ENCODE measurements around the gene RWDD3. TPM values are rescaled to one million over a fixed set of nuclear protein-coding genes. Genes with fewer than 3 reads are reported as not detected.

RWDD3 gene
- polyA plus RNA-seq, 10 donors = 28.4 to 40.9 (median 31.9) TPM

DNA sequence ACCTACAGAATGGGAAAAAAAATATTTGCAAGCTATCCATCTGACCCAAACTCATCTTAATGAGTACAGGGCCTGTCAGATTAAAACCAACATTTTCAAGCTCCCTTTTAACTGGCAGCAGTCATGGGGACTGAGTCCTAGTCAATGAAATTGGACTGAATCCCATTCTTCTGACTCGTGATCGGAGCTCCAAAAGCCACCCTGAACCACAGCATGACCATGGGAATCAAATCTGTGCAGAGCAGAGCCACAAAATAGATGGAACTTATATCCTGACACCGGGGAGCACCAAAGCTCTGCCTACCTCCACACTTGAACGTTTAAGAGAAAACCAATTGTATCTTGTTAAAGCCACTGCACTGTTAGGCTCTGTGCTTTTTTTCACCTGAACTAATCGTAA is 5.0 kb upstream of the RWDD3 start:
- no peak for DNase-seq

DNA sequence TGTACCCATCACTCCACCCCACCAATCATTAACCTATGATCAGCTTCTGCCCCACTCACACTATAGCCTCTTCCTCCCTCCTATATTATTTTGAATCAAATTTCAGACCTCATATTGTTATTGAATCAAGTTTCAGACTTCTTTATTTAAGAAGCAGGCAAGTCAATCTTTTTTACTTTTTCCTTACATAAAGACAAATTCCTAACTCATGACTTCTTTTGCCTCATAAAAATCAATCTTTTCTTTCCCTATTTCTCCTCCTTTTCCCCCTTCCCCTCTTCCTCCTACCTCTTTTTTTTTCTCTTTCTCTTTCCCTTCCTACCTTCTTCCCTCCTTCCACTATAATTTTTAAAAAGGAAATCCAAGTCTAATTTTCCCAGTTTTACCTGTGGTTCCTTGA is 4.3 kb upstream of the RWDD3 start:
- DNase-seq = no peak

DNA sequence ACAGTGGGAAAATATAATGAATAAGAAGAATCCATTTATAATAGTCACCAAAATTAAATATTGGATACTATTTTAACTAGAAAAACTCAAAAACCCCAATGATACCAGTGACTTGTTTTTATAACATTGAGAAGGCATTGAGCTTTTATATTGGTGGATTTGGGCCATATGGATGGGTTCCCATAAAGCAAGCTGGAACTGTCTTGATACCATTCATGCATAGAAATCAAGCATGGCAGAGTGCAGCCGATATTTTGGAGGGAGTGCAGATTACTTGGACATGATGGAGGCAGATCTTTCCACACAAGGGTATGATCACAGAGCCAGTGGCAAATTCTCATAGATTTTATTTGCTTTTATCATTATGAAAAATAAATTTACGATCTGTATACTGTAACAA is 3.8 kb upstream of the RWDD3 start:
- DNase-seq = no peak

DNA sequence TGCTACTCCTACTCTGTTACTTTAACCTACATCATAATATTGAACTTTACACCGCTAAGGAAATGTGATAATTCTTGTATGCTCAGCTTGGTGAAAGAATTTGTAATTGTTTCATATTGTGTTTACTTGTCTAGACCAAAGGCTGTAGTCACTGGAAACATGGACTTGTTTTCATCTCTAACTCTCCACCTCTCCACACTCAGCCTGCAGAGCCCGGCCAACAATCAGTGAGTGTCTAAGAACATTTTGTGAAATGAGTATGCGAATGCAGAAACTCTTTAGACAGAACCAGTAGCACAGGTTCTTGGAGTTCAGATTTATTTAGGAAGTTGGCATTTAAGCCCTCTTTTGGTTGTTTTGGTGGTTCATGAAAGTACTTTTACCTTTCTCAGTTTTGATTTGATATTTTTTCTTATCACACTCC is 3.2 kb upstream of the RWDD3 start:
- no peak for DNase-seq

DNA sequence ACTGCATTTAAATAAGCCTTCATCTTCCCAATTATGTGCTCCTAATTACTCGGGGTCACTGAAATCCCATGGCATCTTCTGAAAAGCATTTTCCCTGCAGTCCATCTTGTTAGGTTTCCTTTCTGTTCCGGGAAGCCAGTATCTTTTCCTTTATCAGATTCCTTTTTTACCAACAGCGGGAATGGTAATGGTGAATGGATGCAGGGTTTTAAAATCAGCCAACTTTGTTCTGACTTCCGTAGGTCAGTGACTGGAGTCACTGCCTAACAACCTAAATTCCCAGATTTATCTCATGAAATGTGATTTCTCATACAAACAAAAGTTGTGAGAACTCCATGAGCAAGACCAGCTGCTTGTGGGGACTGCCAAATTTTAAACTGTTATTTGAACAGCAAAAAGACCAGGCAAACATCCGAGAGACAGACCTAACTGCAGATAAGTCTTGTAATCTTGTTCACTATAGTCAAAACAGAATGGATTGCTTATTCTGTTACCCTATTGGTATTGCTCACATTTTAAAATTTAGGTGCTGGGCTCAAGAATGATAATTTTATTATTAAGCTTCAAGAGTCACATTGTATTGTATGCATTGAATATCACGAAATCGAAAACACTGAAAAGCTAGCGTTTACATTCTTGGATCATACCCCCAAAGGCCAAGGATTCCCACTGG is 1.2 kb upstream of the RWDD3 start:
- DNase-seq = peak; percentile 20 to 70 (median 26)

DNA sequence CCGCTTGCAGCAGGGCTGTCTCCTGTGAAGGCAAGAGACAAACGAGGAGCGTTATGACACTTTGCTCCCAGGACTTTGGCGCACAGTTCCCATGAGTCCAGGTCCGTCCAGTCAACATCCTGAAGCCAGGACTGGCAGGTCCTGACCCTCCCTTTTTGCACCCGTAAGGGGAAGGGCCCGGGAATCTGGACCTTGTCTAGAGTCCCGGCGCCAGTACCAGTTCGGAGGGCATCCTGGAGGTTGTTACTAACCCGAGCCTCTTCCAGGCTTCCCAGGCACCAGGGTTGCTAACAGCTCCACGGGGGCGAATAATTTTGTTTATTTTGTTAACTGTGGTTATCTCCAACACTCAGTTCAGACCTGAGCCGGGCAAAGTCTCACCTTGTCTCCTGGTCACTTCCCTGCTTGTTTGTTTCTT is 682 bp upstream of the RWDD3 start:
- peak; percentile 11 to 67 (median 22) for DNase-seq

DNA sequence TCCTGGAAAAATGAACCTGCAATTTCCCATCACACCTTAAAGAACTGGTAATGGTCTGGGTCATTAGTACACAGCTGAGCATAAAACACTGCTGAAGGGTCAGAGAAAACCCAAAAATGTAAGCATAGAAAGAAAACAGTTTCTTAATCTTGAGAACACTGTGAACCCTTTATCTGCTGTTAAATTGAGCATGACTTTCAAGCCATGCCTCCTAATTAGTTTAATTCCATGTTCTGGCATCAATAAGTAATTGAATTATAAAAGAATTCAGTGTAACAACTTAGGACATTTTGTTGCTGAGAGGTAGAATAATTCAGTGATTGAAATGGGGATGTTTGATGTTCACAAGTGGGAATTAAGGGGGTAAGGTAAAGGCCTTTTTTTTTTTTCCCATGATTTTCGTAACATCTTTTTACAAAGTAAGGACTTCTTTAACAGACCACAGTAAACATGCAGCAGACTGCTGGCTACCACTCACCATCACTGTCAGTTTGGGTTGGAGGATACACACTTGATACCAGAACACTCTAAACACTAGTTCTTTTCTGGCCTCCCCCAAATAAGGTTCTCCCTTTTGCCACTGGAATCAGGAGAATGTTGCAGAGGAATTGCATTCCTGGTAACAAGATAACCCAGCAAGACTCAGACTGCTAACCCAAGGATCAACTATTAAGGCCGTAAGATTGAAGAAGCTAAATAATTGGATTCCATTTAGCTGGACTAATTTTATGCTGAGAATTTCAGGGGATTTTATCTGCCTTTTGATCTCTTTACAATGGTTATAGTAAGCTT is 3.0 kb downstream of the RWDD3 start:
- DNase-seq = no peak

DNA sequence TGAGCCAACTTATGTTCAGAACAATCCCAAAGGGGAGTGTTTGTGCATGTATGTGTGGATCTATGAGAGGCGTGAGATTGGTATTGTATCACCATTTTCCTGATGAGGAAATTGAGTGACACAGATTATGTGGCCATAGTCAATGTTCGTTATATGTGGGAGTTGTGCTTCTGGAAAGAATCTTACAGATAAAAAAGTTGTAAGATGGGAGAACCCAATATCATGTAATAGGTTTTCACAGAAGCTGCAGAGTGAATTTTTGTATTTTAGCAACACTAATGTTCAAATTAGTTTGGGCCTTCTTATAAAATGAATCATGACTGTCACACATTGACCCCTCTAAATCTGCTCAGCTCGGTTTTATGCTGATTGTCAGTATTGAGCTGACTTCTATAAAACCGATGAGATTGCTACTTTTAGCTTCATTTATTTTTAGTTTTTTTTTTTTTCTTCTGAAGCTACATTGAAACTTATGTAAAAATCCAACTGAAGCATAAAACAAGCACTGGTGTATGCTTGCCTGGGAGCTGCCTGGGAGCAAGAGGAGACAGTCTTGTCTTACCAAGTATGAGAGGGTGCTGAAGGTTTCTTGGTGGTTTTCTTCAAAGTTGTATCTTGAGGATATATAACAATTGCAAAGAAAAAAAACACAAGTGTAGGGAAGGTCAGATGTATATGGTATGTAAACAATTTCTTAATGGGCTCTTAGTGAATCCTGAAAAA is 4.1 kb downstream of the RWDD3 start:
- DNase-seq = no peak

DNA sequence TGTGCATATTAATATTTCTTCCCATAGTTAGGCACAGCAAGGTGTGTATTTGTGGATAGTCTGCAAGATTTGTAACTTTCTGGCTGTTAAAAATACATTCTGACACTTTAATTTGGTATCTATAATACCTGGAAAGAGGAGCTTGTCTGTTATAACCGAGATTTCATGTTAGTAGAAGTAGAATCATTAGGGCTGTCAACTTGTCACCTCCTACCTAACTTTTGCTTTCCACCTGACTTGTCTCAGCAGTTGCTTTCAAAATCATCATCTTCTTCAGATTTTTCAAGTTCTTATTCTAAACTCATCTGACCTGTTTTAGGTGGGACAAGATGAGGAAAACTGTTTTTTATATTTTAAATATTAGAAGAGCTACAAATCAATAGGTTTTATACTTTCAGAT is 11.0 kb downstream of the RWDD3 start:
- no peak for DNase-seq

DNA sequence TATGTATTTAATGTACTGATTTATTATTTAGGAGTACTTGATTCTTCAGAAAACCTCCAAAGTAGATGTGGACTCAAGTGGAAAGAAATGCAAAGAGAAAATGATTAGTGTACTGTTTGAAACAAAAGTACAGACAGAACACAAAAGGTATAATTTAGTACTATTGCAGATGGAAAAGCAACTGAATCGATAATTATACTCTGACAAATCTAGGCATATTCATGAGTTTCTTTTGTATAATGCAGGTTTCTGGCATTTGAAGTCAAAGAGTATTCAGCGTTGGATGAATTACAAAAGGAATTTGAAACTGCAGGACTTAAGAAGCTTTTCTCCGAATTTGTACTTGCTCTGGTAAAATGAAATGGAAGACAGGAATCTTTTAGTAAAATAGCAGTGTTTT is 12.5 kb downstream of the RWDD3 start:
- no peak for DNase-seq

DNA sequence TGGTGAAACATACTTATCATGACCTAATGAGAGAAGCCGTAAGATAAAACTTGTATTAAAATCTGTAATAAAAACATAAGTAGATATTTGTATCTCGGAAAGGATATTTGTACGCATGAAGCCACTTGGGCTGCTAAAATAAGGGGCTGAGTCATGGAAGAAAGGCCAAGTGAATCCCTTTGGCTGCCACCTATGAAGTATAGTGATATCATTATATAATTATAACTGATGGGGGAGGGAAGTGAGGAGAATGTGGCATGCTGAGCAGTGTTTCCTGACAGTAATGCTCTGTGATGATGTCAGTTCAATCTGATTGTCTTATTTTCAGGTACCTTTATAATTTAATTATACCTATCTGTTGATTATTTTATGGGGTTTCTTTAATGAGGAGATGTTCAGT is 13.6 kb downstream of the RWDD3 start:
- peak in 1 of 3 donors; percentile 11 for DNase-seq

DNA sequence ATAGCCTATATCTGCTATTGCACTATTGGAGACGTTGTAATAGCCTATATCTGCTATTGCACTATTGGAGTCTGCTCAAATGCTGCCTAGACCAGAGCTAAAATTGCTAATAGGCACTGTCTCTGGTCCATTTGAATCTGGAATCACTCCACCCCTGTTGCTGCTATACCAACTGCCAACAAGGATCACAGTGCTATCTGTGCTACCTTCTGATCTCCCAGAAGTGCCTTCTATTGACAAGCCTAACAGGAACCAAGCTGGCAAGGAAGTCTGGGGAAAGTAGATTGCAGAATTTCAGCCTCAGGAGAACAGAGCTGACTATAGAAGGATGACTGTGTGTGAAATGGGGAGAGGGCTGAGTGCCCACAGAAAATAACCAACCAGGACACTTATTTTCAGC is 15.9 kb downstream of the RWDD3 start:
- DNase-seq = no peak

DNA sequence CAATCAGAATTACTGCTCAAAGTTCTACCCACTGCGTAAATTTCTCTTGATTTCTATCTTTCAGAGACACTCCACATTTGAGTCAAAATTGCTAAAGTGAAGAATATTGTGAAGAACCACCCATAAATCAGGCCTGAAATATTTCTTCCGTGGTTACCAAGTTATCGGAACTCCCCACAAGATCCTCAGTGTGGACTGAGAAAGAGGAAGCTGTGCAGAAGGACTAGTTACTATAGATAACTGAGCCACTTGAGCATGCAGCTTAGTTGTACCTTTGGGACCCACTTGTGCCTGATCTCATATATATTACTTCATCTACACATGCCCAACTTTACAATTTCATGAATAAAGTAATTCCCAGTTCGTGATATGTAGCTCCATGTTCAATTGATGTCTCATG is 18.4 kb downstream of the RWDD3 start:
- no peak for DNase-seq

DNA sequence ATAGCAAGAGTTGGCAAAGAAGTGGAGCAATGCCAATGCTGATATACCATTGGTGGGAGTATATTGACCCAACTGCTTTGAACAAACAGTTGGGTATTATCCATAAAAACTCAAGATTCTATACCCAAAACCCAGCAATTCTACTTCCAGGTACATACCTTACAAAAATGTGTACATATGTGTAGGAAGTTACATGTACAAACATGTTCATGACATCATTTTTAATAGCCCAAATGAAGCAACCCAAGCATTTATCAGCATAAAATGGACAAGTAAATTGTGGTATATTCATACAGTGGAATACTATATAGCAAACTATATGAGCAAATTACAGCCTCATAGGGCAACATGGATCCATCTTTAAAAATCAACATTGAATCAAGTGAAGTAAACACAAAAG is 20.9 kb downstream of the RWDD3 start:
- no peak for DNase-seq

DNA sequence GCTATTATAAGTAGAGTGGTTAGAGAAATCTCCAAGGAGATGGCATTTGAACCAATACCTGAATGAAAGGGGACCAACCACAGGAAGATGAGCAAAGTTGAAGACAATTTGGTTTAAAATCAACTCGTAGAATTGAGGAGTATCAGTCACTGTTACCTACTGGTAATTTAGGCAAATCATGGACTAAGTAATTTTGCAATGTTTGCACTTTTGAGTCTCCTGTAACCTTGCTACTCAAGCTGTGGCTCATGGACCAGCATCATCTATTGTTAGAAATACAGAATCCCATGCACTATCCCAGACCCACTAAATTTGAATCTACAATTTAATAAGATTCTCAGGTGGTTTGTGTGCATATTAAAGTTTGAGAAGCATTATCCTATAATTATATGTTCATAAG is 21.8 kb downstream of the RWDD3 start:
- DNase-seq = no peak

DNA sequence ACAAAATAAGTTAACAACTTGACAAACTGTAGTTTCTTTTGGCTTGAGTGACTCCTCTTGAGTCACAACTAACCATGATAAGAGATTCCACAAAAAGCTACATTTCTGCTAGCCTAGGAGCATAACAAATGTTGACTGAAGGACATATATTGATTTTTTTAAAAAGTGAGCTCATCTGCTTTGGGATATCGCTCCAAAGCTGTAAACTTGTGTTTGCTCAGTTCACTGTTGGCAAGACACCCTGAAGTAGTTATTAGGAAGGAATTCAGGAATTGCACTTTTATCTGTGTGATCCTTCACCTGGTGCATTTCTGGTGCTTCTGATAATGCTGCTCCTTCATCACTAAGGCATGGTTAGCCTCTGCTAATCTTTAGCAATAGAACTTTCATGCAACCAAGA is 23.7 kb downstream of the RWDD3 start:
- no peak for DNase-seq

DNA sequence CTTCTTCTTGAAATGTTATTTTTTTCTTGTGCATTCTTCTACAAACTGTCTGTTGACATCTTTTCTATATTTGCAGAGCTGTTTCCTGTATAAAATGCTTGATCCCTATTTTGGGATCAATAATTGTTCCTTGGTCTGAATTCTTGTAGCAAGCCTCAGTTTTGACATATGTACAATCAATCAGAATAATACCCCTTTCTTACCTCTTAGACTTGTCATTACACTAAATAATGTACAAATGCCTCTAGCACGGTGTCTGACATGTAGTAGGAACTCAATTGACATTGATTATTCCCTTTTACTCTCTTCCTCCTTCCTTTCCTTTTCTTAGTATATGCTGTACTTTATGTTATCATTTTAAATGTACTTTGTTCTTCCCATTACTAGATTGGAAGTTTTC is 25.2 kb downstream of the RWDD3 start:
- DNase-seq = no peak

DNA sequence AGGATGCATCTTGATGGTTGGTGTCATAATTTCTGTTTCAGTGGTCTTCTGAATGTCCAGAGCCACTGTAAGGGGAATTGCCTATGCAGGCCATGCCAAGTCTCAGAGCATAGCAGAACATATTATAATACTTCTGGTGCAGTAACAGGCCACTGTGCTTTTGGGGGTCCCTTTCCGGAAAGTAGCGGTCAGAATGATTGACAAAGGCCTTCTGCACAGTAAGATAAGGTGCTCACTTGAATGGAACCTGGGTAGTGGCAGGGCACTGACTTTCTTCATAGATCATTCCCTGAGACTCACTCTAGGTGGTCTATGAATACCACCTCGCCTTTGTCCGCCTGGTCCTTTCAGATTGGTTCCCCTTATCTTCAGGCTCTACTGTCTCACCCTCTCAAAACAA is 28.9 kb downstream of the RWDD3 start:
- no peak for DNase-seq

DNA sequence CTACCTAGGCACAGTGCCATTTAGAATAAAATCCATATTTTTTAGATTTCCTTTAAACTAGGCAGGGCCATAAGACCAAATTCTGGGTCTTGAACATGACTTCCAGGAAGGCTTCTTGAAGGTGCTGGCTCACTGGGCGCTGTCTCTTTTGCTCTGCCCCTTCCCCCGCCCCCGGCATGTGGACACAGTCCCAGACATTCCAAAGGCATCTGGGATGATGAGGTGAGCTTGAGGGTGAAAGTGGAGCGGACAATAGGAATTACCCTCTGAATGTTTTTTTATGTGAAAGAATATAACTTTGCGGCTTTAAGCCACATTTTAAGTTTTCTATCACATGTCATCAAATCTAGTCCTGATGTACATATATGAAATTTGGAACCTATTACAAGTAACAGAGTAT is 29.4 kb downstream of the RWDD3 start:
- DNase-seq = peak in 1 of 3 donors; percentile 5

DNA sequence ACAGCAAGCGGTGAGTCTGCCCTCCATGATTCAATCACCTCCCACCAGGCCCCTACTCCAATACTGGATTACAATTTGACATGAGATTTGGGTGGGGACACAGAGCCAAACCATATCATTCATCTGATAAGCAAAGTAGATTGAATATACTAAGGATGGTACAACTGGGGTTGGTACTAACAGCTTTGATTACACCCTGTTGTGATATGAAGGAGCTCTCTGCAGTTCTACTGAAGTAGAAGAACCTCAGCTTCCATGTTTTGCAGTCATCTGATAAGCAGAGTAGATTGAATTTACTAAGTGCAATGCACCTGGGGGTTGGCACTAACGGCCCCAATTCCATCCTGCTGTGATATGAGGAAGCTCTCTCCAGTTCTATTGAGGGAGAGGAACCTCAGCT is 31.1 kb downstream of the RWDD3 start:
- DNase-seq = no peak

DNA sequence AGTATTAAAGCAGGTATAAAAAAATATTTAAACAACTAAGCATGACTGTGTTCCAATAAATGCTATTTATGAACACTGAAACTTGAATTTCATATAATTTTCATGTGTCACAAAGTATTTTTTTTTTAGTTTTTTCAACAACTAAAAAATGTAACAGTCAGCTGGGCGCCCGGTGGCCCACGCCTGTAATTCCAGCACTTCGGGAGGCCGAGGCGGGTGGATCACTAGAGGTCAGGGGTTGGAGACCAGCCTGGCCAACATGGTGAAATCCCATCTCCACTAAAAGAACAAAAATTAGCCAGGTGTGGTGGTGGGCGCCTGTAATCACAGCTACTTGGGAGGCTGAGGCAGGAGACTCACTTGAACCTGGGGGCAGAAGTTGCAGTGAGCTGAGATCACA is 42.4 kb downstream of the RWDD3 start:
- no peak for DNase-seq

DNA sequence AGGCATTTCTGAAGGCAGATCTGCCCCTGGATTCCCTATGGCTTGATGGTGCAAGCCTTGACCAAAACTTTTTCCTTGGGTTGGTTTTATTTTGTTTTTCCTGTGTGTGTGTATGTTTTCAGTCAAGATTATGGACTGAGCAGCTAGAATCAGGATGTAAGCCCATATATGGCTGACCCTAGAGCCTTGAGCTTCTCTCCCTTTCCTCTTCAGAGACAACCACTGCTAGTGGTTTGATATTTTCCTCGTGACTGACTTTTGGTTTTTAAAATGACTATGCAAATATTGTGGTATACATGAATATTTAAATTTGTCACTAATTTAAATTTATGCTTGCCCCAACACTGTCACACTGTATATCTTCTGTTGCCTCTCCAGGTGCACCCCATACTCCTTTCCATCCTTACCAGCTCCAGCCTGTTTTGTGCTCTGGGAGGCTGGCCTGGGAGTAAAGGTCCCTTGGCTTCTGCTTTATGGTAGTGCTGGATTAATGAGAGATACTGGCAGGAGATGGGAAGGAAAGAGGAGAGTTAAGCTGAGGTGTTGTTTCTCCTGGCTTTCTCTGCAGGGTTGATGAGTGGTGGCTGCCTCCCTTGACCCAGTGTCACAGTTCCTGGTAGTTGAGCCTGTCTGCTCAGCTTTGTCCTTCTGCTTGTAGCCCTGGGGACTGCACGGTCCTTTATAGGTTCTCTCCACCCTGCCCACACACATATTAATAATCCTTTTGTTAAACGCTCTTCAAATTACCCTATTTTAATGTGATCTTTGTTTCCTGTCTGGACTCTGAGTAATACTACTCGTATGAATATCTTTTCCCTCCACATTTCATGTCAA is 44.4 kb downstream of the RWDD3 start:
- DNase-seq = no peak
